ENCODE data around the gene RABGAP1L.
A peak's percentile ranks its signal among the peaks of the same experiment; 100 is the strongest.

Gene RABGAP1L

DNA sequence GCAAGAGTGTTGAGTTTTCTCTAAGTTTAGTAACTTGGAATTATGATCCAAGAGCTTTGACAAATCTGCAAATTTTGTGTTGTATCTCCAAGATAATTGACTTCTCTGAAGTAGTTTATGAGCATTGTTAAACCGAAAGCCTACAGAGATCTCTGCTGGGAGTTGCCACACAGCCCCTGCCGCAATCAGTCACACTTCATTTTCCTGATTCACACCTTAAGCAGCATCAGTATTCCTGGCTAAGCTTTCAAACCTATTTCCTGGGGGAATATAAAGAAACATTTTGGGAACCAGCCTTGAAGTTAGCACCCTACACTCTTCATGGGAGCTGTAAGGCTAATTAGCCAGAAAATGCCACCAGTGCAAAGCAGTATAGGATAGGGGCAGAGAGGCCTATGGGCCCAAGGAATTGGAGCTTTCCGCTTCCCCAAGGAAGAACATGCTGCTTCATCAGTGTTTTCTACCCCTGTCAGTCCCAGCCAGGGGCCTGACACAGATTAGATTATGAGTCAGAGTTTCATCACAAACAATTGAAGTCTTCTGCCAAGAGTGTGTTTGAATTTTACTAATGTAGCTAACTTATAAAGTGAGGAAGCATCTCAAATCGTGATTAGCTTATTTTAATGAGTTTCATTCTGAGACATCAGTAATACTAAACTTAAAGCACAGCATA is 817.3 kb downstream of the RABGAP1L start:
- Histone ChIP-seq H3K4me3 (ENCODE audit: low read depth, low read length) (no peak overlapping the region), H3K36me3 (replicated peaks) (no peaks in the 10 kb centered on the region), H3K27ac (no peak overlapping the region), H3K27me3 (replicated peaks) (no peaks in the 10 kb centered on the region)
- in situ Hi-C loops (cut with HindIII; ENCODE audit: low pct_ligation_motif_present, low sequenced_read_pairs), result no loop called here
- peak; percentile 54 for DNase-seq
- TF ChIP-seq, protein P1, sequence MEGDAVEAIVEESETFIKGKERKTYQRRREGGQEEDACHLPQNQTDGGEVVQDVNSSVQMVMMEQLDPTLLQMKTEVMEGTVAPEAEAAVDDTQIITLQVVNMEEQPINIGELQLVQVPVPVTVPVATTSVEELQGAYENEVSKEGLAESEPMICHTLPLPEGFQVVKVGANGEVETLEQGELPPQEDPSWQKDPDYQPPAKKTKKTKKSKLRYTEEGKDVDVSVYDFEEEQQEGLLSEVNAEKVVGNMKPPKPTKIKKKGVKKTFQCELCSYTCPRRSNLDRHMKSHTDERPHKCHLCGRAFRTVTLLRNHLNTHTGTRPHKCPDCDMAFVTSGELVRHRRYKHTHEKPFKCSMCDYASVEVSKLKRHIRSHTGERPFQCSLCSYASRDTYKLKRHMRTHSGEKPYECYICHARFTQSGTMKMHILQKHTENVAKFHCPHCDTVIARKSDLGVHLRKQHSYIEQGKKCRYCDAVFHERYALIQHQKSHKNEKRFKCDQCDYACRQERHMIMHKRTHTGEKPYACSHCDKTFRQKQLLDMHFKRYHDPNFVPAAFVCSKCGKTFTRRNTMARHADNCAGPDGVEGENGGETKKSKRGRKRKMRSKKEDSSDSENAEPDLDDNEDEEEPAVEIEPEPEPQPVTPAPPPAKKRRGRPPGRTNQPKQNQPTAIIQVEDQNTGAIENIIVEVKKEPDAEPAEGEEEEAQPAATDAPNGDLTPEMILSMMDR (IDR thresholded peaks at IDR 0.05; ENCODE audit: low read depth, low read length, missing control alignments), result no peak

DNA sequence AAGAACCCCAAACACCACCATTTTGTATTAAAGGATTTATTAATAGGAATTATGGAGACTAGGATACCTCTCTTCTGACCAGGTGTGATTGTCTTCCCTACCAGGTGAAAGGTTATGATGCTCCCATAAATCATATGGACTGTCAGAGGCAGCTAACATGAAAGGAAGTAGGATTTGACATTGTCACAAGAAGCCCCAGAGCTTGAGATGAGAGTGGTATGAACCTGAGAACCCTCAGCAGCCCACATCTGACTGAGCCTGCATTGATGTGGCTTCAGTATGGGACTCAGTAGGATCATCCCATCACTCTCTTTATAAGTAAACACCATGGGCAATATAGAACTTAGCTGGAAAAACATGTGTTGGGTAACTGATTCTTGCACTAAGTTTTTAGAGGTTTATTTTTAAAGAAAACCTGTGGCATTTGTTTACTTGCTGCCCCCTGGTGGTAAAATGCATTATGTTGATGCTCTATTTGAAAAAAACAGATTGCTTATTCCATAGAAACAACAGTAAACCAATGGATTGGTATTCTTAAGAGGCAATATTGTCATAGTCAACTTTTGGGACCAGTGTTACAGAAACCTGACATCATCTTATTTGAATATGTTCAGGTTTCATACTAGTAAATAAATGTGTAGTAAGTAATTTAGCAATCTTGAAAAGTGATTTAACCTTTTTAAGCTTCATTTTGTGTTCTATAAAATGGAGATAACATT is 823.8 kb downstream of the RABGAP1L start:
- in situ Hi-C loops (cut with HindIII; ENCODE audit: low pct_ligation_motif_present, low sequenced_read_pairs), result no loop called here
- Histone ChIP-seq H3K27ac (no peak overlapping the region), H3K4me3 (ENCODE audit: low read depth, low read length) (no peak overlapping the region), H3K36me3 (replicated peaks) (no peaks in the 10 kb centered on the region), H3K27me3 (replicated peaks) (no peaks in the 10 kb centered on the region)
- TF ChIP-seq, protein P1 (IDR thresholded peaks at IDR 0.05; ENCODE audit: low read depth, low read length, missing control alignments), result peak; percentile 54
- DNase-seq, result peak; percentile 57

DNA sequence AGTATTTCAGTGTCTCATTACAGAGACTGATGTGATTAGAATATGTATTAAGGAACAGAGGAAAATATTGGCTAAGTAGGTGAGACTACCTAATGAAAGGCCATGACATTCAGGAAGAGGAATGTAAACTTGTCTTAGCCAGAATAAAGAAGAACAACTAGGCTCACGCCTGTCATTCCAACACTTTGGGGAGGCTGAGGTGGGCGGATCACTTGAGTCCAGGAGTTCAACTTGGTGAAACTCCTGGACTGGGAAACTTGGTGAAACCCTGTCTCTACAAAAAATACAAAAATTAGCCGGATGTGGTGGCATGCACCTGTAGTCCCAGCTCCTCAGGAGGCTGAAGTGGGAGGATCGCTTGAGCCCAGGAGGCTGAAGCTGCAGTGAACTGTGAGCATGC is 825.6 kb downstream of the RABGAP1L start:
- in situ Hi-C loops (cut with HindIII; ENCODE audit: low pct_ligation_motif_present, low sequenced_read_pairs), result no loop called here
- Histone ChIP-seq H3K4me3 (ENCODE audit: low read depth, low read length) (no peak overlapping the region), H3K27me3 (replicated peaks) (no peaks in the 10 kb centered on the region), H3K36me3 (replicated peaks) (no peaks in the 10 kb centered on the region), H3K27ac (no peak overlapping the region)
- TF ChIP-seq, protein P1 (IDR thresholded peaks at IDR 0.05; ENCODE audit: low read depth, low read length, missing control alignments), result no peak
- no peak for DNase-seq

DNA sequence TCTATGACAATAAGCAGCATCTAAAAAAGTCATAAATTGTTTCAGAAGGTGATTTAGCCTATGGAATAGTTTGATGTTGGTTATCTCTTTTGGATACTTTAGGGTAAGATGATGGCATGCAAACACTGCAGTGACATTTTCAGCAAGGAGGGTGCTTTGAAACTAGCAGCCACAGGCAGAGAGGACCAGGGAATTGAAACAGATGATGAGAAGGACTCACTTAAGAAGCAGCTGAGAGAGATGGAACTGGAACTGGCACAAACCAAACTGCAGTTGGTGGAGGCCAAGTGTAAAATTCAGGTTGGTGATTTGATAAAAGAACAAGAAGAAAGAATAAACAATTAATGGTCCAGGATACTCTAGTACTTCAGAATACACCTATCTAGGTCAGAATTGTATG is 829.2 kb downstream of the RABGAP1L start:
- DNase-seq, result no peak
- H3K4me3 ChIP-seq (ENCODE audit: low read depth, low read length), result no peak overlapping the region
- TF ChIP-seq, protein P1 (IDR thresholded peaks at IDR 0.05; ENCODE audit: low read depth, low read length, missing control alignments), result no peak
- no peaks in the 10 kb centered on the region for H3K36me3 ChIP-seq (replicated peaks)
- H3K27ac ChIP-seq, result no peak overlapping the region
- in situ Hi-C loops (cut with HindIII; ENCODE audit: low pct_ligation_motif_present, low sequenced_read_pairs), result no loop called here
- H3K27me3 ChIP-seq (replicated peaks), result no peaks in the 10 kb centered on the region

DNA sequence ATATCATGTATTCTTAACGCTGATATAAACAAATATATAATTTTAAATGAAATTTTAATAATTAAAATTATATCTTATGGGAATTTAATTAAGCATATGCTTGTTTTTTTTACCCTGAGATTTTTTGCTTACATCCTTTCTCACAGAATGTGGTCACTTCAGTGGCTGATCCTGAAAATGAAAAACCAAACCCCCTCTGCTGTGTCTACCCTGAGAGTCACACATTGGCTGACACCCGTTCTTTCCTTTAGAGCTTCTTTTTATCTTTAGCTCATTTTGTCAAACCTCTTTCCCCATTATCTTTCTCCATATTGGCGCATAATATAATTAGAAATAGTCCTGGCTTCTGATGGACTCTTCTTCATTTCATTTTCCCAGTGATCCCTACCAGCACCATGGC is 829.7 kb downstream of the RABGAP1L start:
- in situ Hi-C loops (cut with HindIII; ENCODE audit: low pct_ligation_motif_present, low sequenced_read_pairs), result no loop called here
- TF ChIP-seq, protein P1 (IDR thresholded peaks at IDR 0.05; ENCODE audit: low read depth, low read length, missing control alignments), result no peak
- H3K27me3 ChIP-seq (replicated peaks), result no peaks in the 10 kb centered on the region
- no peak for DNase-seq
- no peaks in the 10 kb centered on the region for H3K36me3 ChIP-seq (replicated peaks)
- no peak overlapping the region for H3K27ac ChIP-seq
- H3K4me3 ChIP-seq (ENCODE audit: low read depth, low read length), result no peak overlapping the region
